Tibial nerve (tissue), 4 donors: ENCODE data around the gene PCID2. TPM values are rescaled to one million over a fixed set of nuclear protein-coding genes. Genes with fewer than 3 reads are reported as not detected.

ENCODE experiments used
- DNase-seq, 2 donors: peaks; one replicate each; pipeline ENCODE4 v3.0.0-alpha.2; 2019; ENCODE audit warnings: low spot score in 2 of 2
- H3K27ac ChIP-seq, 4 donors: fragments of 200-600 bp; sonication (generic) in 3 of 4; one replicate each; pipeline ENCODE4 v1.5.1; 2017 to 2019; ENCODE audit warnings: mild to moderate bottlenecking in 1 of 4
- H3K27me3 ChIP-seq, 2 donors: fragments of 200-600 bp; sonication (generic) in 1 of 2; one replicate each; pipeline versions ENCODE4 v1.5.1 to v1.6.0; 2017 to 2019
- H3K36me3 ChIP-seq, 3 donors: fragments of 200-600 bp; sonication (generic); one replicate each; pipeline ENCODE4 v1.5.1; 2018 to 2019
- H3K4me1 ChIP-seq, 4 donors: fragments of 200-600 bp; sonication (generic) in 3 of 4; one replicate each; pipeline ENCODE4 v1.5.1; 2017 to 2019
- H3K4me3 ChIP-seq, 4 donors: fragments of 200-600 bp; sonication (generic) in 3 of 4; one replicate each; pipeline ENCODE4 v1.5.1; 2017 to 2019; ENCODE audit warnings: mild to moderate bottlenecking in 1 of 4, moderate library complexity in 1 of 4
- H3K9me3 ChIP-seq, 4 donors: fragments of 200-600 bp; sonication (generic) in 3 of 4; one replicate each; pipeline ENCODE4 v1.5.1; 2017 to 2019
- EP300 ChIP-seq, 2 donors: sonication (generic); formaldehyde crosslinking; IDR thresholded peaks; one replicate each; pipeline ENCODE4 v1.6.1; 2017; ENCODE audit warnings: antibody characterized with exemption in 2 of 2, mild to moderate bottlenecking in 1 of 2
- POLR2A ChIP-seq, 2 donors: fragments of 450-650 bp; IDR thresholded peaks; one replicate each; pipeline ENCODE4 v1.6.1; 2017; ENCODE audit warnings: antibody characterized with exemption in 2 of 2, mild to moderate bottlenecking in 2 of 2, moderate library complexity in 2 of 2
- WGBS, 2 donors: methylation state at CpG; one replicate each; pipeline ENCODE4 v1.1.5; 2018; 5-methylcytosine and 5-hydroxymethylcytosine counted together
- total RNA-seq, 4 donors: library from RNA; depleted of rRNA; stranded (reverse); fragments of >200 nt; gene quantifications; one replicate each; pipeline ENCODE4 v1.1.0, GENCODE V29; 2016
- TF ChIP-seq, protein P1 (sequence below), 5 experiments: fragments of 200-600 bp in 3 of 5; fragments of 450-650 bp in 2 of 5; sonication (generic) in 3 of 5; IDR thresholded peaks; one replicate each; pipeline ENCODE4 v1.5.1; 2016 to 2019; ENCODE audit warnings: antibody characterized with exemption in 5 of 5, mild to moderate bottlenecking in 3 of 5, moderate library complexity in 2 of 5

Gene PCID2
- total RNA-seq, 4 donors from 2014 or later, result 38.6 to 61.5 (median 49.5) TPM

DNA sequence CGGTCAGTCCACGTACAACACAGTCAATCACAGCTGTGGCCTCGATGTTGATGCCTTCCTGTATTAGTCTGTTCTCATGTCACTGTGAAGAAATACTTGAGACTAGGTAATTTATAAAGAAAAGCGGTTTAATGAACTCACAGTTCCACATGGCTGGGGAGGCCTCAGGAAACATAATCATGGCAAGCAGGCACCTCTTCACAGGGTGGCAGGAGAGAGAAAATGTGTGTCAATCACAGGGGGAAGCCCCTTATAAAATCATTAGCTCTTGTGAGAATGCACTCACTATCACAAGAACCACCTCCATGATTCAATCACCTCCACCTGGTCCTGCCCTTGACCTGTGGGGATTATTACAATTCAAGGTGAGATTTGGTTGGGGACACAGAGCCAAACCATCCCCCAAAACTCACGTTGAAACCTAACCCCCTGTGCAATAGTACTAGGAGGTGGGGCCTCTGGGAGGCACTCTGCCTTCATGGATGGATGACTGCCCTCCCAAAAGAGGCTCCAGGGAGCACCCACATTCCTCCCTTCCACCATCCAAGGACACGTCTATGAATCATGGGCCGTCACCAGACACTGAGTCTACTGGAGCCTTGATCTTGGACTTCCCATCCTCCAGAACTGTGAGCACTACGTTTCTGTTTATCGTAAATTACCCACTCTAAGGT, 52.4 kb downstream of the PCID2 start:
- TF ChIP-seq EP300 (IDR thresholded peaks at IDR 0.05), result no peak
- TF ChIP-seq, protein P1, sequence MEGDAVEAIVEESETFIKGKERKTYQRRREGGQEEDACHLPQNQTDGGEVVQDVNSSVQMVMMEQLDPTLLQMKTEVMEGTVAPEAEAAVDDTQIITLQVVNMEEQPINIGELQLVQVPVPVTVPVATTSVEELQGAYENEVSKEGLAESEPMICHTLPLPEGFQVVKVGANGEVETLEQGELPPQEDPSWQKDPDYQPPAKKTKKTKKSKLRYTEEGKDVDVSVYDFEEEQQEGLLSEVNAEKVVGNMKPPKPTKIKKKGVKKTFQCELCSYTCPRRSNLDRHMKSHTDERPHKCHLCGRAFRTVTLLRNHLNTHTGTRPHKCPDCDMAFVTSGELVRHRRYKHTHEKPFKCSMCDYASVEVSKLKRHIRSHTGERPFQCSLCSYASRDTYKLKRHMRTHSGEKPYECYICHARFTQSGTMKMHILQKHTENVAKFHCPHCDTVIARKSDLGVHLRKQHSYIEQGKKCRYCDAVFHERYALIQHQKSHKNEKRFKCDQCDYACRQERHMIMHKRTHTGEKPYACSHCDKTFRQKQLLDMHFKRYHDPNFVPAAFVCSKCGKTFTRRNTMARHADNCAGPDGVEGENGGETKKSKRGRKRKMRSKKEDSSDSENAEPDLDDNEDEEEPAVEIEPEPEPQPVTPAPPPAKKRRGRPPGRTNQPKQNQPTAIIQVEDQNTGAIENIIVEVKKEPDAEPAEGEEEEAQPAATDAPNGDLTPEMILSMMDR (IDR thresholded peaks at IDR 0.05), result no peak
- TF ChIP-seq POLR2A (IDR thresholded peaks at IDR 0.05), result no peak
- no peaks in the 10 kb centered on the region for H3K36me3 ChIP-seq
- no peak for DNase-seq
- H3K4me3 ChIP-seq, result no peak overlapping the region
- H3K27ac ChIP-seq, result no peak overlapping the region
- H3K9me3 ChIP-seq, result no peaks in the 10 kb centered on the region
- H3K4me1 ChIP-seq, result peaks cover 0 to 21% (median 7%) of the 10 kb centered on the region in 4 donors
- H3K27me3 ChIP-seq, result peaks cover 0 to 34% of the 10 kb centered on the region in 2 donors
- 85 to 86% methylated on average over 9 of the region's 9 CpGs for WGBS, 2 donors

DNA sequence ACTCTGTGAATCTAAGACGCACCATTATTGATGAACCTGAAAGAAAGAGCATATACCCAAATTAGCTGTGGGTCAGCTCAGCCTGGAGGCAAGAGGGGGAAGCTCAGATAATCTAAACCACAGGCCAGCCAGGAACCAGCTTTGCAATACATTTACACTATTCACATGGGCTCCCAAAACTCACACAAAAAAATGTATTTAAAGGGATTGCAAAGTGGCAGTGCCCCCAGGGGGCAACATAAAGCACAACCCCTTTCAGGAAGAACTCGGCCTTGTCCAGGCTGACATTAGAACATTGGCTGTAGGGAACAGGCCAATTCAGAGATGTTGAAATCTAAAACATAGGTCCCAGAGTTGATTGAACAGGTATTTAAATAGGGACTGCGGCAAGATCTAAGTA, 53.3 kb downstream of the PCID2 start:
- H3K36me3 ChIP-seq, result no peaks in the 10 kb centered on the region
- H3K9me3 ChIP-seq, result no peaks in the 10 kb centered on the region
- WGBS, 2 donors, result 71 to 73% methylated on average over 3 of the region's 3 CpGs
- peaks cover 0 to 28% of the 10 kb centered on the region in 2 donors for H3K27me3 ChIP-seq
- no peak overlapping the region for H3K27ac ChIP-seq
- no peak for TF ChIP-seq EP300 (IDR thresholded peaks at IDR 0.05)
- TF ChIP-seq, protein P1 (IDR thresholded peaks at IDR 0.05), result no peak
- TF ChIP-seq POLR2A (IDR thresholded peaks at IDR 0.05), result no peak
- DNase-seq, result no peak
- no peak overlapping the region for H3K4me3 ChIP-seq
- peaks cover 0 to 21% (median 7%) of the 10 kb centered on the region in 4 donors for H3K4me1 ChIP-seq

DNA sequence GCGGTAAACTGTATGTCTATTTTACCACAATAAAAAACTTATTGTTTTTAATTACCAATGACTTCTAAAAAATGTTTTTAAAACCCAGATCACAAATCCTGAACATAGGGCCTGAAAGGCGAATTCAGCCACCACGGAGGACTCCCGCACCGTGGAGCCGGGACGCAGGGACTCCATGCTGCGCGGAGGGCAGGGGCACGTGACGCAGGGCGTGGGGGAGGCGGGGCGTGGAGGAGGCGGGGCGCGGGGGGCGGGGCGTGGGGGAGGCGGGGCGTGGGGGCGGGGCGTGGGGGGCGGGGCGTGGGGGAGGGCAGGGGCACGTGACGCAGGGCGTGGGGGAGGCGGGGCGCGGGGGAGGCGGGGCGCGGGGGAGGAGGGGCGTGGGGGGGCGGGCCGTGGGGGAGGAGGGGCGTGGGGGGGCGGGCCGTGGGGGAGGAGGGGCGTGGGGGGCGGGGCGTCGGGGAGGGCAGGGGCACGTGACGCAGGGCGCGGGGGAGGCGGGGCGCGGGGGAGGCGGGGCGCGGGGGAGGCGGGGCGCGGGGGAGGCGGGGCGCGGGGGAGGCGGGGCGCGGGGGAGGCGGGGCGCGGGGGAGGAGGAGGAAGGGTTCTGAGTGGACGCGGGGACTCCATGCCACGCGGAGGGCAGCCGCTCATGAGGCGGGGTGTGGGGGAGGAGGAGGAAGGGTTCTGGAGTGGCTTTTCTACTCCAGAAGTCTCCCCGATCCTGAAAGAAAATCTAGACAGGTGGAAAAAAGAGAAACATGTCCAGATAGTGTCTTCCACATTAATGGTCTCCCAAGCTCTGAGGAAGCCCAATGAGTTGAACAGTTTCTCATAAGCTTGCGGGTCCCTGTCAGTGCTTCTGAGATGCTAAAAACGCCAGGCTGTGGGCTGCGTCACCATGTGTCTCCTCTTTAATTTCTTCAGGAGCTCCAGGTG, 54.4 kb downstream of the PCID2 start:
- 8 to 10% methylated on average over 31 to 37 of the region's 76 CpGs for WGBS, 2 donors
- TF ChIP-seq, protein P1 (IDR thresholded peaks at IDR 0.05), result no peak
- TF ChIP-seq EP300 (IDR thresholded peaks at IDR 0.05) (peak in 1 of 2 donors; percentile 93), POLR2A (IDR thresholded peaks at IDR 0.05) (peak in 1 of 2 donors; percentile 59)
- no peaks in the 10 kb centered on the region for H3K9me3 ChIP-seq
- peak overlapping the region; percentile 34 to 53 (median 48) for H3K4me3 ChIP-seq
- H3K27me3 ChIP-seq, result peaks cover 0 to 17% of the 10 kb centered on the region in 2 donors
- H3K36me3 ChIP-seq, result no peaks in the 10 kb centered on the region
- H3K4me1 ChIP-seq, result peaks cover 0 to 21% (median 7%) of the 10 kb centered on the region in 4 donors
- peak overlapping the region; percentile 50 to 83 (median 56) for H3K27ac ChIP-seq
- DNase-seq, result peak; percentile 68 to 70

DNA sequence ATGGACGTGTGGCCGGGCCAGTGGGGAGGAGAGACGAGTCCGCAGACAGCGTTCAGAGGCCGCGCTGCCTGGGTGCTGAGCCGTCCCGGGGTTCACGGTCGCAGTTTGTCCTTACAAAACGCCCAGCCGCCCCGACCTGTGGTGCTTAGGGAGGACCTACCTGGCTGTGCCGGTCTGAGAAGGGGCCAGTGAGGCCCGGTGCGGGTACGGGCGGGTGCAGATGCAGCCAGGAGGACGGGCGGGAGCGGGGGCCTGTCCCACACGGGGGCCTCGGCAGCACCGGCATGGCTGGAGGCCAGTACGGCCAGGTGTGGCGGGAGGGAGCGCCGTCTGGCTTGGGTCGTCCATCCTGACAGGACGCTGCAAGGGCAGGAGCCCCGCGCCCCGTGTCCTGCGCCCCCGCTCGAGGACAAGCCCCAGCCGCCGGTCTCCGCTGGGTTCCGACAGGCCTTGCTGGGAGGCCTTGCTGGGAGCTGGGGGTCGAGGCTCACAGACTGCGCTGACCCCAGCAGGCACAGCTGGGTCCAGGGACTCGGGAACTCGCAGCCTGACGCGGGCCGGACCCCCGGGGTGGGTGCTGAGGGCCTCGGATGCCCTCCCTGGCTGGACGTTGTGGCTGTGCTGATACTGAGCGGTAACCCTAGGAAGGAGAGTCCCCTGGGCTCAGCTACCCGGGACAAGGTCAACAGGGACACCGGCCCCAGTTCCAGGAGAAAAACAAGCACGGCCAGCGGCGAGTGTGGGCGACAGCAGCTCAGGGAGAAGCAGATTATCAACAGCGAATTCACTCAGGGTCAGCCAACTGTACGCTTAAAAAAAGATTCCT, 55.3 kb downstream of the PCID2 start:
- WGBS, 2 donors, result 10 to 16% methylated on average over 44 to 59 of the region's 60 CpGs
- Histone ChIP-seq H3K4me1 (peaks cover 0 to 21% (median 7%) of the 10 kb centered on the region in 4 donors), H3K9me3 (no peaks in the 10 kb centered on the region), H3K27me3 (peaks cover 0 to 8% of the 10 kb centered on the region in 2 donors), H3K36me3 (no peaks in the 10 kb centered on the region), H3K27ac (peak overlapping the region; percentile 32 to 83 (median 53)), H3K4me3 (peak overlapping the region; percentile 34 to 53 (median 48))
- TF ChIP-seq POLR2A (IDR thresholded peaks at IDR 0.05) (no peak), EP300 (IDR thresholded peaks at IDR 0.05) (no peak)
- TF ChIP-seq, protein P1 (IDR thresholded peaks at IDR 0.05), result no peak
- peak; percentile 23 to 31 for DNase-seq
